ENCODE measurements around the gene SLC18A3. TPM values are rescaled to one million over a fixed set of nuclear protein-coding genes. Genes with fewer than 3 reads are reported as not detected.

Gene SLC18A3
- total RNA-seq, 1 experiment from 2014 or later = not detected

GRCh38 chr10:49598986-49599385 is 11.1 kb upstream of the SLC18A3 start:
- Histone ChIP-seq H3K36me3 (ENCODE audit: control insufficient read depth in 1 of 2, insufficient read depth in 2 of 2, low read length in 2 of 2) (no peaks in the 10 kb centered on the region), H3K9me2 (ENCODE audit: insufficient read depth) (no peaks in the 10 kb centered on the region), H3K9me3 (ENCODE audit: control insufficient read depth in 1 of 2, insufficient read depth in 1 of 2, low read depth in 1 of 2, low read length in 2 of 2) (no peaks in the 10 kb centered on the region), H3K4me3 (replicated peaks in 1 of 2; ENCODE audit: low read depth in 1 of 2, low read length in 2 of 2) (no peak overlapping the region), H3K27me3 (ENCODE audit: insufficient read depth, low read length) (peaks cover 19% of the 10 kb centered on the region), H4K20me1 (ENCODE audit: insufficient read depth) (no peaks in the 10 kb centered on the region), H3K4me2 (ENCODE audit: low read length) (no peak overlapping the region), H3K27ac (ENCODE audit: low read depth, low read length) (no peak overlapping the region), H3K4me1 (ENCODE audit: control insufficient read depth in 1 of 2, insufficient read depth in 2 of 2, low read length in 2 of 2) (peaks cover 0 to 3% of the 10 kb centered on the region in 2 experiments; a peak in 1 of 4 replicates), H3K79me2 (ENCODE audit: insufficient read depth, low read length) (no peaks in the 10 kb centered on the region), H2AFZ (ENCODE audit: low read depth, low read length, poor library complexity, severe bottlenecking) (no peak overlapping the region), H3K9ac (ENCODE audit: low read length) (no peak overlapping the region)
- intact Hi-C loops (cut with micrococcal nuclease) = no loop called here
- ChIA-PET CTCF (no interaction called here), RAD21 (ENCODE audit: low non-redundant PET in 1 of 2, low total read pairs in 2 of 2, uncharacterized antibody in 2 of 2, unreplicated experiment in 2 of 2) (no interaction called here), POLR2A (no interaction called here)
- no TSS peak for BruUV-seq (replicated peaks)
- TF ChIP-seq YY1 (IDR thresholded peaks at IDR 0.05; ENCODE audit: extremely low read depth, insufficient replicate concordance, low read depth, low read length) = no peak
- TF ChIP-seq CEBPB (IDR thresholded peaks at IDR 0.05; ENCODE audit: low read depth) = no peak
- TF ChIP-seq EZH2phosphoT487 (IDR thresholded peaks at IDR 0.05; ENCODE audit: borderline replicate concordance) = no peak
- no peak for TF ChIP-seq POLR2A (IDR thresholded peaks at IDR 0.05; ENCODE audit: borderline replicate concordance, extremely low read depth, insufficient read depth, insufficient read length)
- TF ChIP-seq REST (IDR thresholded peaks at IDR 0.05; ENCODE audit: low read depth) = no peak
- no peak for TF ChIP-seq SRF (IDR thresholded peaks at IDR 0.05; ENCODE audit: low read depth)
- TF ChIP-seq MAX (IDR thresholded peaks at IDR 0.05) = no peak
- no peak for DNase-seq (ENCODE audit: low read depth, low spot score)
- no peak for ATAC-seq

Data from HCT116 (cell line).